ENCODE measurements around the gene TLR1.
"Not testable (repeated sequence)": the region's sequence is repeated elsewhere in the genome, so short reads cannot be mapped to it uniquely, and the experiment has no call there.

TLR1 gene

GRCh38 chr4:38774181-38774955, 30.2 kb downstream of the TLR1 start:
- no peak for DNase-seq (ENCODE audit: low spot score)

GRCh38 chr4:38770281-38770680, 34.3 kb downstream of the TLR1 start:
- DNase-seq (ENCODE audit: low spot score), result not testable (repeated sequence)

DNA sequence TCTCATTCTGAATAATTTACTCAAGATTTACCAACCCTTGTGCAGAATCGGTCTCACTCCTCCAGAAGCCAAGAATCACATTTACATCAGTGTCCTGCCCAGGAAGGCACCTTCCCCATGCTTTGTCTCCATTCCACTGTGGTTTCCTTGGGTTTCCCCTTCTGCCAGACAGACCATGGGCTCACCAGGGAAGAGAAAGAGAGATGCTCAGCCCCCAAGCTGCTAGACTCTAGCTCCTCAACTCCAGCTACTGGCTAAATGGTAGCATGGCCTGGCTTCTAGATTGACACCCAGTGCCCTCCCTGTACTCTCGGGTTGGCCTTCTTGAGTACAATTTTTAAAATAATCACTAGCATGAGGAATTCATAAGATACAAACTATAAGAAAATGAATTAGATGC, 34.7 kb downstream of the TLR1 start:
- no peak for DNase-seq (ENCODE audit: low spot score)

DNA sequence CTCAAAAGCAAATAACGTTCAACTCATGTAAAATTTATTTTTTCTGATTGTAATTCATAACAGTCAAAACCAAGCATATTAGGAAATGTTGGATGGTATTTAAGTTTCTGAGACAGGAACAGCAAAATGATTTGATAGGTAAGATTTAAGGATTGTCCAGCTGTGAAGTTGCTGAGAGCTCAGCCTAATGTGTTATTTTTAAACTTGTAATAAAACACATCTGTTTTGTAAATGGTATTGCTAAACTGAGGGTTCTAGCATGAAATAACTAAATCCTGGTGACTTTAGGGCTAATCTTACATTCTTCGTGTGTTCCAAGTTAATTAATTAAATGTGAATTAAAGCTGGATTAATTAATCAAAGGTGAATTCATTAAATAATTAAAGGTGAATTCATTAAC, 35.1 kb downstream of the TLR1 start:
- DNase-seq (ENCODE audit: low spot score), result no peak

GRCh38 chr4:38768968-38769394, 35.6 kb downstream of the TLR1 start:
- DNase-seq (ENCODE audit: low spot score), result peak; percentile 44

- DNase-seq (ENCODE audit: low spot score), result not testable (repeated sequence)
Measured at GRCh38 chr4:38766940-38767339, 37.7 kb downstream of the TLR1 start.

DNA sequence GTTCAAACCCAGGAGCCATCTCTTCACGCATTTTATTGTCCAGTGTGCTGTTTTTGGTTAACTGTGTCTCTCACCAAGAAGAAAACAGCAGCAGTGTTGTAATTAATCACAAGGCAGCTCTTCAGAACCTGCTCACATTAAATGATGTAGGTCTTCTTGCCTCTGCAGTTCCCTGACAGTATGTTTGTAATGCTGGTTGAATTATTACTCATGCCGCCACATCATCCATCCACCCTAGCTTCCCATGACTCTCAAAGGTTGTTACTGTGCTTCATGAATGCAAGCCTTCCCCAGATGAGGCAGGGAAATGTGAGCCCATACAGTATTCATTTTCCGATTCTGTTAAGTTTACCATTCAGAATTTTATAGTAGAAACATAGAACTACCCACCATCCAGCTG, 39.2 kb downstream of the TLR1 start:
- no peak for DNase-seq (ENCODE audit: low spot score)

DNA sequence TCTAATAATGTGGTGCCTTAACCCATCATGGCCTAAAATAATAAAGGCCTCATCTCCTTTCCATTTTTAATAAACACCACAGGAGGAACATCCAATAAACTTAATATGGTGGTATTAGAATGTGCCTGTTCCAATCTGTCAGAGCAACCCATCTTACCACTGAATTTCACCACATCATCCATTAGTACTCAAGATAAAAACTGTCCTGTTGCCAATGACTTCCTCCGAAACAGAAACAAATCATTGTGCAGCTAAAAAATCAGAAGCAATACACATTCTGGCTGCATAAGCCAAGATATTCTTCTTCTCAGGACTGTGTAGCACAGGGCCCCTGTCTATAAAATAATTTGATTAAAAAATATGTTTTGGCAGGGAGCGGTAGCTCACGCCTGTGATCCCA, 40.3 kb downstream of the TLR1 start:
- DNase-seq (ENCODE audit: low spot score), result no peak

GRCh38 chr4:38762560-38762959, 42.0 kb downstream of the TLR1 start:
- DNase-seq (ENCODE audit: low spot score), result no peak

GRCh38 chr4:38759790-38760122, 44.8 kb downstream of the TLR1 start:
- DNase-seq (ENCODE audit: low spot score), result no peak

GRCh38 chr4:38759113-38759789, 45.3 kb downstream of the TLR1 start:
- peak; percentile 83 for DNase-seq (ENCODE audit: low spot score)

- no peak for DNase-seq (ENCODE audit: low spot score)
Measured at GRCh38 chr4:38757945-38758600, 46.5 kb downstream of the TLR1 start.

- peak; percentile 68 for DNase-seq (ENCODE audit: low spot score)
Measured at GRCh38 chr4:38752941-38753806, 51.4 kb downstream of the TLR1 start.

DNA sequence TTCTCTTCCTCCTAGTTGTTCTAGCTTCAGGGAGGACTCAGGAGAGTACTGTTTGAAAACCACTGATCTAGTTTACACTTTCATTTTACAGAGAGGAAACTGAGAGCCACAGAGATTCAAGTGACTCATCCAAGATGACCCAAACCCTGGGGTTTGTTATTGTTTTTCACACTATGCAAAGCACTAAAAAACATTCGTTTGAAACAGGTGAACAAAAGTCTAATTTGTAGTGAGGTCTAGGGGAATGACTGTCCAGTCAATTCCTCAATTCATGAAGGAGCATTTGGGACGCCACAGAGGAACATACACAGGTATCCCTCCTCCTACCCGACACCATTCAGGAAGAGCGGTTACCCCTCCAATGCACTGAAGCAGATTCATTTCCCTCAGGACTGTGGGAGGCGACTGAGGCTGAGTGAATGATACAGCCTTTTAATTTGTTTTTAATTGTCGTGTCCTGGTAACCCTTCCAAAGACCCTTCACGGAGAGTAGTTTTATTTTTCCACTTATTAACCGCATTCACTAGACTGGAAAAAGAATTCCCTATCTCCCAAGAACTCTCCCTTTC, 52.1 kb downstream of the TLR1 start:
- no peak for DNase-seq (ENCODE audit: low spot score)

GRCh38 chr4:38751341-38752010, 53.1 kb downstream of the TLR1 start:
- DNase-seq (ENCODE audit: low spot score), result no peak

DNA sequence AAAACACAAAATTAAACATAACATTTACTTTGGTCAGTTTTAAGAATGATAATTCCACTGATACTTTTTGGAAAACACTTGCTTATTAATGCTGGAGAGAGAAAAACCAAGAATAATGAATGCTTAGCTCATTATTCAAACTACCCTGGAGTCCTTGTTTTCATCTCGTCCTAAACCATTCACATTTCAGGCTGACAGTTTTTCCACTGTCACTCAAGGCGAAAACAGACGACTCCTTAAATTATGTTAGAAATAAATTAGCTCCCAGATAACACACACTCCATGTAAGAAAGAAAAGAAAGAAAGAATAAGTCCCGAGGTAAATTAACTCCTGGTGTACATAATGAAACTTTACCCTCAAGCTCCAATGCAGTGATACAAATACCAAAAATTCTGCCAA, 55.3 kb downstream of the TLR1 start:
- DNase-seq (ENCODE audit: low spot score), result no peak

- DNase-seq (ENCODE audit: low spot score), result no peak
Measured at GRCh38 chr4:38747629-38748028, 57.0 kb downstream of the TLR1 start.

Data from COLO829 (cell line).